Spinal cord (tissue), 10 donors: ENCODE results near the gene NCOA3. TPM values are rescaled to one million over a fixed set of nuclear protein-coding genes. Genes with fewer than 3 reads are reported as not detected.

Source experiments
- DNase-seq, 6 donors: peaks; one replicate each; pipeline versions ENCODE4 v3.0.0 to v3.0.0-alpha.2; 2013 to 2015; ENCODE audit warnings: low spot score in 6 of 6, low read depth in 4 of 6
- H3K27ac ChIP-seq: one replicate; pipeline ENCODE4 v1.5.1; 2013; ENCODE audit warnings: low read depth, low read length, control low read depth
- H3K27me3 ChIP-seq: one replicate; pipeline ENCODE4 v1.6.1; 2013; ENCODE audit warnings: low read length; ENCODE audit not compliant: control insufficient read depth, insufficient read depth
- H3K36me3 ChIP-seq: one replicate; pipeline ENCODE4 v1.6.1; 2013; ENCODE audit warnings: low read length; ENCODE audit not compliant: control insufficient read depth, insufficient read depth
- H3K4me1 ChIP-seq: one replicate; pipeline ENCODE4 v1.6.1; 2013; ENCODE audit warnings: low read length; ENCODE audit not compliant: control insufficient read depth, insufficient read depth
- H3K4me3 ChIP-seq: one replicate; pipeline ENCODE4 v1.5.1; 2013; ENCODE audit warnings: low read depth, low read length, control low read depth
- H3K9me3 ChIP-seq: one replicate; pipeline ENCODE4 v1.6.1; 2013; ENCODE audit warnings: low read length; ENCODE audit not compliant: control insufficient read depth, insufficient read depth
- WGBS: methylation state at CpG from one replicate; pipeline ENCODE4 v1.1.5; 2013; ENCODE audit warnings: missing lambda C conversion rate; ENCODE audit not compliant: insufficient coverage; 5-methylcytosine and 5-hydroxymethylcytosine counted together
- polyA plus RNA-seq, 2 donors: library from polyadenylated mRNA; unstranded; fragments of 120-200 nt; gene quantifications; one replicate each; pipeline ENCODE4 v1.2.1, GENCODE V29; 2013; ENCODE audit not compliant: insufficient read length in 2 of 2
- total RNA-seq, 2 donors: library from RNA; depleted of rRNA in 1 of 2; stranded (reverse); fragments of 120-200 nt in 1 of 2; fragments of >200 nt in 1 of 2; gene quantifications; one replicate each; pipeline versions ENCODE4 v1.2.3 to v1.2.4, GENCODE V29; 2013 to 2014
- donor health status: healthy.

NCOA3 gene
- total and polyA plus RNA-seq, 4 donors, result 23.0 to 43.7 (median 33.4) TPM

DNA sequence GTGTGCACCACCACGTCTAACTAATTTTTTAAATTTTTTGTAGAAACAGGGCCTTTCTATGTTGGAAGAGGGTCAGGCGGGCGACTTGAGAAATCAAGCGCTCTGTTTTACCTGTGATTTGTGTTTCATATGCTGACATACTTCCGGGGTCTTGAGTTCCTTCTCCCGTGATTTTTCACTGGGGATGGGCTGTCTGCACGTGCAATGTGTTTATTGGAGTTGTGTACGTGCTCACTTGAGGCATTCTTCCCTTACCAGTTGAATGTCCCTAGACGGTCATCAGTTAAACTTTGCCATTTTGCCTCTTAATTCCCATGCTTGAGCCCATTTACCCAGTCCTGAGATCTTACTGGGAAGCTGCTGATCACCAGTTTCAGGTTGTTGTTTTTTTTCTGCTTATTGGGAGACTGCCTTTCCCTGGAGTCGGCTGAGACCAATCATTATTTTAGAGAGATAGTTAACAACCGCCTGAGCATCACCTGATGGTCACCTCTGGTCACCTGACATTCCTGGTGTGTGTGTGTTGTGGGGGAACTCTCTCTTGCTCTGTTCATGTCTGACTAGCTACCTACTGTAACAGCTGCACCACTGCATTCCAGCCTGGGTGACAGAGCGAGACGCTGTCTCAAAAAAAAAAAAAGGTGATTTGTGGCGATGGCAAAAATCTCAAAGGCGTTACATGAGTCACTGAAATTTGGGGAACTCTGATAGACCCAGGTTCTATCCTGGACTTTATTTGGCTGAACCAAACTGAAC, 34.8 kb upstream of the NCOA3 start:
- no peaks in the 10 kb centered on the region for H3K4me1 ChIP-seq
- DNase-seq, result no peak
- no peaks in the 10 kb centered on the region for H3K9me3 ChIP-seq
- H3K36me3 ChIP-seq, result no peaks in the 10 kb centered on the region
- no peak overlapping the region for H3K27ac ChIP-seq
- no peaks in the 10 kb centered on the region for H3K27me3 ChIP-seq
- 95% methylated on average over 9 of the region's 15 CpGs for WGBS
- H3K4me3 ChIP-seq, result no peak overlapping the region

DNA sequence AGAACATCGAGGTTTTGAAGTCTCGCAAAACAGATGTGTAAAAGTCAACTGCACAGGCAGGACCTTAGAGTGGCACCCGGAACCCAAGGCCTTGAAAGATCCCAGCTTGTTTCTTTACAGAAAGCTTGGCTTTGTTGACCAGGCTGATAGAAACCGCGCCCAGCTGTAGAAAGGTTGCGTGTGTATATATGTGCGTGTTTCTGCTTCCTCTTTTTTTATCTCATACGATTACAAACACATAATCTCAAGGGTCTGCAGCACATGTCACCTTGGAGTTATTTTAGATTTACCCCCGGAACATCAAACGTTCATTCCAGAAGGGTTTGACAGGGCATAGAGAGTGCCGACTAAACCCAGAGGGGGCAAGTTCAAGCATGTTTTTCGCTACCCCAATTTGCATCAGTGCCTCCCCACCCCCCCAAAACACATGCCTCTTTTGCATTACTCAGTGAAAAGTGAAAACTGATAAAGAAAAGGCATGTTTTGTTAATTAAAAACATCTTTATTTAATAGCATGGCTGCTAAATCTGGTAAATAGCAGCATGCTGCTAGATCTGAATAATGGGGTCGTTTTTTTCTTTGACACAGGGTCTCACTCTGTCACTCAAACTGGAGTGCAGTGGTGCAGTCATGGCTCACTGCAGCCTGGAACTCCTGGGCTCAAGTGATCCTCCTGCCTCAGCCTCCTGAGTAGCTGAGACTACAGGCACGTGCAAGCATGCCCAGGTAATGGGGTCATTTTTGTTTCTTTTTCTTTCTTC, 33.2 kb upstream of the NCOA3 start:
- WGBS, result 78% methylated on average over 7 of the region's 14 CpGs
- Histone ChIP-seq H3K27me3 (no peaks in the 10 kb centered on the region), H3K9me3 (no peaks in the 10 kb centered on the region), H3K36me3 (no peaks in the 10 kb centered on the region), H3K4me1 (no peaks in the 10 kb centered on the region), H3K4me3 (no peak overlapping the region), H3K27ac (no peak overlapping the region)
- no peak for DNase-seq

DNA sequence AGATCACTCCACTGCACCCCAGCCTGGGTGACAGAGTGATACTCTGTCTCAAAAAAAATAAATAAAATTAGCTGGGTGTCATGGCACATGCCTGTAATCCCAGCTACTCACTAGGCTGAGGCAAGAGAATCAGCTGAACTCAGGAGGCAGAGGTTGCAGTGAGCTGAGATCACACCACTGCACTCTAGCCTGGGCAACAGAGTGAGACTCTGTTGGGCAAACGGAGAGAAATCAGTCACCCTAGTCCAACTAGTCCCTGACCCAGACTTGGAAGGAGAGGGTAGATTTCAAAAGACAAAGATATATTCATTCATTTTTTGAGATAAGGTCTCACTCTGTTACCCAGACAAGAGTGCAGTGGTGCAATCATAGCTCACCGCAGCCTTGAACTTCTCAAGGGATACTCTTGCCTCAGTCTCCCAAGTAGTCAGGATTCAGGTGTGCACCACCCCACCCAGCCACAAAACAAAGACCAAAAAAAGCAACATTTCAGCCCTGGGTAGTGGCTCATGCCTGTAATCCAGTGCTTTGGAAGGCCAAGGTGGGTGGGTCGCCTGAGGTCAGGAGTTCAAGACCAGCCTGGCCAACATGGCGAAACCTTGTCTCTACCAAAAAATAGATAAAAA, 26.2 kb upstream of the NCOA3 start:
- Histone ChIP-seq H3K4me3 (no peak overlapping the region), H3K36me3 (no peaks in the 10 kb centered on the region), H3K9me3 (no peaks in the 10 kb centered on the region), H3K27ac (no peak overlapping the region), H3K4me1 (no peaks in the 10 kb centered on the region), H3K27me3 (no peaks in the 10 kb centered on the region)
- no peak for DNase-seq
- WGBS, result 95% methylated on average over 2 of the region's 4 CpGs

DNA sequence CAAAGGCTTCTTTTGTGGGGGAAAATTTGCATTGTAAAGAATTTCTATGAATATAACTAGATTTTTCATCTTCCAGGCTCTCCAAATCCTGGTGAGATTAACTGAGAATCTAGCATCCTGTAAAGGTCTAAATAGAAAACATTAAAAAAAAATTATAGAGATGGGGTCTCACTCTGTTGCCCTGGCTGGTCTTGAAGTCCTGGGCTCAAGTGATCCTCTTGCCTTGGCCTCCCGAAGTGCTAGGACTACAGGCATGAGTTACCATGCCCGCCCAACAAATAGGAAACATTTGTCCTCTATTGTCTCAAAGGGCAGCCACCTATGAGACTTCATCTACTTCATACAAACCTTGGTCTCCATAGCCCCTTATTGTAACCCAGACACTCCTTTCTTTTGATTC, 25.2 kb upstream of the NCOA3 start:
- H3K4me3 ChIP-seq, result no peak overlapping the region
- 100% methylated on average over 2 of the region's 2 CpGs for WGBS

GRCh38 chr20:47479093-47479492, 22.6 kb upstream of the NCOA3 start:
- DNase-seq, result no peak
- Histone ChIP-seq H3K4me3 (no peak overlapping the region), H3K9me3 (no peaks in the 10 kb centered on the region), H3K36me3 (no peaks in the 10 kb centered on the region), H3K4me1 (no peaks in the 10 kb centered on the region), H3K27ac (no peak overlapping the region), H3K27me3 (no peaks in the 10 kb centered on the region)
- WGBS, result 89% methylated on average over 4 of the region's 4 CpGs

More for the DNA sequence above, 25.2 kb upstream of the NCOA3 start:
- no peak for DNase-seq
- Histone ChIP-seq H3K4me1 (no peaks in the 10 kb centered on the region), H3K27me3 (no peaks in the 10 kb centered on the region), H3K27ac (no peak overlapping the region), H3K36me3 (no peaks in the 10 kb centered on the region), H3K9me3 (no peaks in the 10 kb centered on the region)

DNA sequence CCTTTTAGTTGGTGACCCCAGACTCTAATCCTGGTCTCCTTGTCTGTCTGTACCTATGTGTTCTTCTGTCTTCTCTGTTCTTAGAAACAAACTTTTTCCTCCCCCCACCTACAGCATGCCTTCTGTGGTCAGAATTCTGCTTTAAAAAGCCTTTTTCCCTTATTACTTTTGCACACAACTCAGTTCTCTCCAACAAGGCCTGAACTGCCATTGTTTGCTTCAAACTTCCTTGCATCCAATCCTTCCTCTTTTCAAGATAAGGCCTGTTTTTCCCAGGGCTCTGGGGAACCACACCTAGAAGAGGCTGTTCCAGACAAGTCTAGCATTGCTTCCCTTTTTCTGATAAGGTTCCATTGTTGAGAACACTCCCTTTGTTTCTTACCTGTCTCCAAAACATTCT, 22.2 kb upstream of the NCOA3 start:
- no peak overlapping the region for H3K4me3 ChIP-seq
- DNase-seq, result no peak
- no peak overlapping the region for H3K27ac ChIP-seq
- no peaks in the 10 kb centered on the region for H3K4me1 ChIP-seq
- no peaks in the 10 kb centered on the region for H3K9me3 ChIP-seq
- no peaks in the 10 kb centered on the region for H3K36me3 ChIP-seq
- H3K27me3 ChIP-seq, result no peaks in the 10 kb centered on the region

DNA sequence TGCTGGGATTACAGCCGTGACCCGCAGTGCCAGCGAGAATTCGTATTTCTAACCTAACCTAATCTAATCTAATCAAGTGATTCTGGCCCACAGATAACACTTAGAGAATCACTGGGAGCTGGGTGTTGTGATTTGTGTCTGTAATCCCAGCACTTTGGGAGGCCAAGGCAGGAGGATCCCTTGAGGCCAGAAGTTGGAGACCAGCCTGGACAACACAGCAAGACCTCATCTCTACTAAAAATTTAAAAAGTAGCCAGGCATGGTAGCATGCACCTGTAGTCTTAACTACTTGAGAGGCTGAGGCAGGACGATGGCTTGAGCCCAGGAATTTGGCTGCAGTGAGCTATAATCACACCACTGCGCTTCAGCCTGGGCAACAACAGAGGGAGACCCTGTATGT, 21.4 kb upstream of the NCOA3 start:
- no peaks in the 10 kb centered on the region for H3K27me3 ChIP-seq

GRCh38 chr20:47480705-47481104, 21.0 kb upstream of the NCOA3 start:
- Histone ChIP-seq H3K27ac (no peak overlapping the region), H3K36me3 (no peaks in the 10 kb centered on the region), H3K27me3 (no peaks in the 10 kb centered on the region), H3K9me3 (no peaks in the 10 kb centered on the region), H3K4me1 (no peaks in the 10 kb centered on the region), H3K4me3 (no peak overlapping the region)
- DNase-seq, result no peak

More for the DNA sequence above, 21.4 kb upstream of the NCOA3 start:
- no peak for DNase-seq
- Histone ChIP-seq H3K9me3 (no peaks in the 10 kb centered on the region), H3K36me3 (no peaks in the 10 kb centered on the region), H3K4me3 (no peak overlapping the region), H3K4me1 (no peaks in the 10 kb centered on the region), H3K27ac (no peak overlapping the region)
- WGBS, result no CpG with 5 or more reads among the region's 6 CpGs

- Histone ChIP-seq H3K27ac (no peak overlapping the region), H3K4me1 (no peaks in the 10 kb centered on the region), H3K27me3 (no peaks in the 10 kb centered on the region), H3K9me3 (no peaks in the 10 kb centered on the region), H3K4me3 (no peak overlapping the region), H3K36me3 (no peaks in the 10 kb centered on the region)
- no peak for DNase-seq
- 84% methylated on average over 7 of the region's 15 CpGs for WGBS
Measured at GRCh38 chr20:47481330-47482216, 20.1 kb upstream of the NCOA3 start.
